Liver (tissue), 3 donors: Measurements from ENCODE around the gene GABRB1.

Experiments
- ATF3 ChIP-seq: IDR thresholded peaks from 2 replicates; pipeline ENCODE4 v1.6.1; 2016; ENCODE audit warnings: antibody characterized with exemption
- CTCF ChIP-seq: fragments of 150-350 bp; IDR thresholded peaks from 2 replicates; pipeline ENCODE4 v1.5.1; 2017; ENCODE audit warnings: improper control_type of control experiment, low read depth, low read length; ENCODE audit not compliant: missing input control
- FOXA2 ChIP-seq: IDR thresholded peaks from 2 replicates; pipeline ENCODE4 v1.6.1; 2016; ENCODE audit warnings: antibody characterized with exemption
- GABPA ChIP-seq, 2 donors: IDR thresholded peaks in 1 of 2; conservative IDR thresholded peaks in 1 of 2; 2 replicates each; pipeline ENCODE4 v1.6.1; 2016; ENCODE audit warnings: antibody characterized with exemption in 2 of 2, mild to moderate bottlenecking in 1 of 2, moderate library complexity in 1 of 2
- RXRA ChIP-seq, 2 donors: IDR thresholded peaks; 2 replicates each; pipeline ENCODE4 v1.6.1; 2017 to 2018; ENCODE audit warnings: antibody characterized with exemption in 2 of 2, mild to moderate bottlenecking in 1 of 2
- SP1 ChIP-seq: IDR thresholded peaks from 2 replicates; pipeline ENCODE4 v1.6.1; 2018; ENCODE audit warnings: antibody characterized with exemption, mild to moderate bottlenecking
- YY1 ChIP-seq: IDR thresholded peaks from 2 replicates; pipeline ENCODE4 v1.6.1; 2016; ENCODE audit warnings: antibody characterized with exemption, mild to moderate bottlenecking
- TF ChIP-seq, protein P1 (sequence below): IDR thresholded peaks from 2 replicates; pipeline ENCODE4 v1.6.1; 2016; ENCODE audit warnings: antibody characterized with exemption
- donor health status: healthy.
- donor health status: healthy.

DNA sequence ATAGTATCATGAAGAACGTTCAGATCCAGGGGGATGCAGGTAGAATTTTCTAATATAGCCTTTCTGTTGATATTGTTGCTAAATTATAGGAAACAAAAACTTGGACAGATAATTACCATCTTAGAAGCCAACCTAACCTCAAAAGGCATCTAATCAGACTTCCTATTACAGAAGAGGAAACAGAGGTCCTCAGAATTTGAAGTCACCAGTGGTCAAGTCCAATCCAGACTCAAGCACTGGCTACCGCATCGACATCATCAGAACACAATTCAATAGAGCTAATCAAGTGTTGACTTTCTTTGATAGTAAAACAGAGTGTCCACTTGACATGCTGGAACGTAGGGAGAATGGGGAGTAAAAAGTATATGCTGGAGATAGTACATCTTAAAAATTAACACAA lies 443.4 kb downstream of the GABRB1 start:
- TF ChIP-seq SP1 (no peak), CTCF (no peak), RXRA (IDR thresholded peaks at IDR 0.05) (no peak), ATF3 (no peak), GABPA (IDR thresholded peaks at IDR 0.05 in 1 of 2, conservative IDR thresholded peaks at IDR 0.05 in 1 of 2) (no peak), YY1 (no peak), FOXA2 (no peak)
- TF ChIP-seq, protein P1, sequence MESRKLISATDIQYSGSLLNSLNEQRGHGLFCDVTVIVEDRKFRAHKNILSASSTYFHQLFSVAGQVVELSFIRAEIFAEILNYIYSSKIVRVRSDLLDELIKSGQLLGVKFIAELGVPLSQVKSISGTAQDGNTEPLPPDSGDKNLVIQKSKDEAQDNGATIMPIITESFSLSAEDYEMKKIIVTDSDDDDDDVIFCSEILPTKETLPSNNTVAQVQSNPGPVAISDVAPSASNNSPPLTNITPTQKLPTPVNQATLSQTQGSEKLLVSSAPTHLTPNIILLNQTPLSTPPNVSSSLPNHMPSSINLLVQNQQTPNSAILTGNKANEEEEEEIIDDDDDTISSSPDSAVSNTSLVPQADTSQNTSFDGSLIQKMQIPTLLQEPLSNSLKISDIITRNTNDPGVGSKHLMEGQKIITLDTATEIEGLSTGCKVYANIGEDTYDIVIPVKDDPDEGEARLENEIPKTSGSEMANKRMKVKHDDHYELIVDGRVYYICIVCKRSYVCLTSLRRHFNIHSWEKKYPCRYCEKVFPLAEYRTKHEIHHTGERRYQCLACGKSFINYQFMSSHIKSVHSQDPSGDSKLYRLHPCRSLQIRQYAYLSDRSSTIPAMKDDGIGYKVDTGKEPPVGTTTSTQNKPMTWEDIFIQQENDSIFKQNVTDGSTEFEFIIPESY: no peak
